ENCODE data around the gene SRPK1.

The SRPK1 gene

DNA sequence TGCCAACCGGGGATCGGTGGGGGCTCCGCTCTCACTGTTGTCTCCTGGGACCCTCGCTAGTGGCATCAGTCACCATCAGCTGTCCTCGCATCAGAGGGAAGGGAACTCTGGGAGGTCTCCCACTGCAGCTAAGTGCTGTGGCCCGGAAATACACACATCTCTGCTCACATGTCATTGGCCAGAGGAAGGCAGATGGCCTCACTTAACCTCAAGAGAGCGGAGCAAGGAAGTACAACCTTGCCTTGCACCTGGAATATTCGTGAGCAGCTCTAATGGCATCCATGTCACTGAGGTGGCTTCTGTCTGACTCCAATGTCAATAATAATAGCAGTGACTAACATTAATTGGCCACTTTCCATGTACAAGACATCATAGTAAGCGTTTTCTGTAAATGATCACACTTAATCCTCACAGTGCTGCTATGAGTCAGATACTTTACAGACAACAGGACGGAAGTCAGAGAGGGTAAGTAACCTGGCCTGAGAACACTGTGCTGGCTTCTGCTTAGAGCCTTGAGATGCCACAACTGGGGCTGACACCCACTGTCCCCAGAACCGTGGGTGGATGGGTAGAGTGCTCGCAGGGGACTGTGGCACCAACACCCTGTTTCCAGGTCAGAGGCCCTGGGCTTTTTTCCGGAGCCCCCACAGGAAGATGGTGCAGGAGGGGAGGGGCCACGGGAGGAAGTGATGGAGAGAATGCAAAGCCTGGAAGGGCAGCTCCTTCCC lies 109.8 kb downstream of the SRPK1 start:
- DNase-seq, result peak; percentile 32

DNA sequence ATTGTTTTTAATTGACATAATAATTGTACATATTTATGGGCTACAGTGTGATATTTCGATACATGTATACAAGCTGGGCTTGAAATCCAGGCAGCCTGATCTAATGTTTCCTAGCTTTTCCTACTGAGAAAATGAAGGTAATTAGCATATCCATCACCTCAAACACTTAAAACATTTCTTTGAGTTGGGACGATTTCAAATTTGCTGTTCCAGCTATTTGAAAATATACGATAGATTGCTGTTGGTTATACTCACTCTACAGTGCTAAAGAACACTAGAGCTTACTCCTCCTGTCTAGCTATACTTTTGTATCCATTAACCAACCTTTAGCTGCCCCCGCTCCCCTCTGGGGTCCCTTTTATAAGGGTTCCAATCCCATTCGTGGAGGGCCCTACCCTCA lies 111.1 kb downstream of the SRPK1 start:
- no peak for DNase-seq

DNA sequence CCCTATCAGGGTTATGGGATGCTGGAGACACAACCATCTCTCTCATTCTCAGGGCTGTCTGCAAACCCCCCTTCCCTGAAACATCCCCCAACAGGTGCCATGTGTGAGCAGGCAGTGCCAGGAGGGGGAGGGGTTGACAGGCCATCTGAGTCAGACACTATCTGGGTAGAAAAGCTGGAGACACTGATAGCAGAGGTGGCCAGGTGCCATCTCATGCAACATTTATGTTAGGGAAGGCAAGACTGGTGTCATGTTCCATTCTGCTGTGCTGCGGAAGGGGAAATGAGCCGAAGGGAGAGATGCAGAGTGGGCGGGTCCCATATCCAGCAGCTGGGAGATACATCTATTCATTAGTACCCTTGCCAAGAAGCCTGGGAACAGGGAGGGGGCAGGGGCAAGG lies 112.2 kb downstream of the SRPK1 start:
- DNase-seq, result no peak

DNA sequence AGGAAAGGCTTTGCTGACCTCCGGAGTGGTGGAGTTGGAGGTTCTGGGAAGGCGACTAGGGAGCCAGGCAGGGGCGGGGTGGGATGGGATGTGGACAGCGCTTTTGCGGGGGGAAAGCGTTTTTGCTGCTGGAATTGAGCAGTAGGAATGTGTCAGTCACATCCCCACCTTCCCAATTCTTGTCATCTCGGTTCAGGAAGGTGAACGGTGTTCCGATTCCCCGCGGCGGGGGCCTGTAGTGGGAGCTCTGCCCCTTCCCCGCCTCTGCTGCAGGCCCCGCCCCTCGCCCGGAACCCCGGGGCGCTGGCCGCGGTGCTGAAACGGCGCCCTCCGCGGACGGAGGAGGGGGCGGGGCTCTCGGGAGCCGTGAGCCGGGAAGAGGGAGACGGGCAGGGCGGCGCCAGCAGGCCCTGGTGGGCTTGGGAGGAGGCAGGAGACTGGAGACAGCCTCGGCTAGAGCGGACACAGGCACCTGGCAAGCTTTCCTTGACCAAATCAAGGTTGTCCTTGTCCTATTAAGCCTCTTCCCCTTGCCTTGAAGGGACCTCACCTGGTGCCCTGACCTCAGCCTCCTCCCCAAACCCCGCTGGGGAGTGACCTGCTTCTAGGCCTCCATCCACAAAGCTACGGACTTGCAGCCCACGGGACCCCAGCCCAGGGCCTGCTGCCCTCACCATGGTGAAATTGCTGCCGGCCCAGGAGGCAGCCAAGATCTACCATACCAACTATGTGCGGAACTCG lies 115.7 kb downstream of the SRPK1 start, which contains the start of gene LHFPL5:
Gene LHFPL5, plus strand, starts transcription at position 357 of the 741 bp plus-strand sequence. Its CDS starts 319 bp downstream, at position 676.
- peak; percentile 17 for DNase-seq

DNA sequence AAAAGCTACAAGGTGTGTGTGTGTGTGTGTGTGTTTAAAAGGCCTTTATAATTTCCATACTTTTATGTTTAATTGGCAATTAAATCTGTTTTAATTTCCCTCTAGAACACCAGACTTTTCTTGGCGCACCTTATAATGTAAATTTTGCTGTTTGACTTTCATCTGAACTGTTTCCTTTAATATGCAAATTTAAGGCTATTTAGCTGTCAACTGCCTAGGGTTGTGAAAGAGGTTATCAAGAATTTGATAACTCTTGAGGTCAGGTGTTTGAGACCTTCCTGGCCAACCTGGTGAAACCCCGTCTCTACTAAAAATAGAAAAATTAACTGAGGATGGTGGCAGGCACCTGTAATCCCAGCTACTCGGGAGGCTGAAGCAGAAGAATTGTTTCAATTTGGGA lies 119.8 kb downstream of the SRPK1 start:
- no peak for DNase-seq

DNA sequence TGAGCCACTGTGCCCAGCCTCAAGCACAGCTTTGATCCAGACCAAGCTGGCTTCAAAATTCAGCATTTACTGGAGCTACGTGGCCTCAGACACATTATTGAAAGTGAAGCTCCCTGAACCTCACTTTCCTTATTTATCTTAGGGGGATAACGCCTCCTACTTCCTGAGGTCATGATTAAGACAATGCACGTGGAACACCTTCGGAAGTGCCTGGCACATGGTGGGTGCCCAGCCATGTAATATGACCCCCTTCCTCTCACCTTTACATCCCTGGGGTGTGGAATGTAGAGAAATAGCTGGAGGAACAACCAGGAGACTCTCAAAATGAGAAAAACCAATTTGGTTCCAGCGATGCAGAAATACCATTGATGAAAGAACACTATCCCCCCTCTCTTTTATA lies 122.2 kb downstream of the SRPK1 start:
- no peak for DNase-seq

DNA sequence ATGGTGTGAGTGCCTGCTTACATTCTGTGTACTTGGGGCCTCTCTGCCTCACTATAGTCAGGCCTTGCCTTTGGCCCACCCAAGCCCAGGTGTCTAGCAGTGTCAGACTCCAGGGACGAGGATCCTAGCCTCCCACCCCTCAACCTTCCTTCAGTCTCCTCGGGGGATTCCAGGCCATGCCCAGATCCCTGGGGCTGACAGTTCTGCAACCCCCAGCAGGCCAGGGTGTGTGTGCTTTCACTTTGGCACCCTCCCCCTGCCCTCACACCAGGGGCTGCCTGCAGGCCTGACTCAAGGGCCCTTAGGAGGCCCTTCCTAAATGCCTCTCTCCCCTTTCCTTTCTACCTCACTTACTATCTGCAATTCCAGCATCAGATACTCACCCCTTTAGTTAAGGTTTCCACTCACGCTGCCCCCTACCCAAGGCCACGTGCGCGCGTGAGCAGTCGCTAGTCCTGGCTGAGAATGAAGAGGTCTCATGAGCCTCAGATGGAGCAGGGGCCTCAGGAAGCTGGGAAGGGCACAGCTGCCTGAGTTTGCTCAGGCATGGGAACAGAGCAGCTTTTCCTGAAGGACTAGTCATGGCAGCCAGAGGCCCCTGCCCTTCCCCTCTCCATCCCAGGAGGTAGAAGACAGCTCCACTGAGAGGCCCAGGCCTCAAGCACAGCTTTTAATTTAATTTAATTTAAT lies 122.9 kb downstream of the SRPK1 start:
- no peak for DNase-seq

DNA sequence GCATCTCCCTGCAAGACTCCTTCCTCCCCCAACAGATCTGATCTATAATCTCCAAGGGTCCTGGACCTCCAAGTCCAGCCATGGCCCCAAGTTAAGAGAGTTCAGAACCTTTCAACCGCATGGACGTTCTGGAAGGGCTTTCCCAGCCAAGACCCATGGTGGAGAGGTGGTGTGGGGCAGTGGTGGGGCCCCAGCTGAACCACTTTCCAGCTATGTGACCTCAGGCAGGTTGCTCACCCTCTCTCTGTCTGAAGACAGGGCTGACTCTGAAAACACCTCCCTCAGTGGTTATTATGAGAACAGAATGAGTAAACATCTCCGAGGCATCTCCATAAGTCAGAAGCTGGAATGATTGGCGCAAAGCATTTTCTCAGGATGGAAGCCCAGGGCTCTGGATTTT lies 124.7 kb downstream of the SRPK1 start:
- DNase-seq, result no peak

DNA sequence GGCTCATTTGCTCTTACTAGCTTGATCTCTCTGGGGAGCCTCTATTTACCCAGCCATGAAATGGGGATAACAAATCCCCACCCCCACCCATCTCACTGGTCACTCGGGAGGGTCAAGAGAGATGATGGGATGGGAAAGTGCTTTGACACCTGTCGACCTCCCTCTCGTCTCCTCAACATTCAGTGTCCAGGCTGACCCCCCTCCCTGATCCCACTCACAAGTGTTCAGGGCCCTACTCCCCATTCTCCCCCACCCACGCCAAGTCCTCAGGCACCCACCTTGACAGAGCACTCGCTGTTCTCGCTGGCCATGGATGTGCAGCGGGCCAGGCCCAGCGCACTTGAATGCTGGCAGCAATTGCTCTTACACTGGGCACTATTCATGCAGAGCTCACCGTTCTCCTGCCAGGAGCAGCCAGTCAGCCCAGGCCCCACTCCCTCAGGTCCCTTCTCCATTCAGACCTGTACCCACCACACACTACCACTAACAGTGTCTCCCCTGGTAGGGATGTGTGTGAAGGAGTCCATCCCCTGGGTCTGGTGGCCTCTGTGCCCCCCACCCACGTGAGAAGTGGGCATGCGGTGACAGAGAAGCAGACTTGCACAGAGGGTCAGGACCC lies 125.3 kb downstream of the SRPK1 start:
- no peak for DNase-seq

DNA sequence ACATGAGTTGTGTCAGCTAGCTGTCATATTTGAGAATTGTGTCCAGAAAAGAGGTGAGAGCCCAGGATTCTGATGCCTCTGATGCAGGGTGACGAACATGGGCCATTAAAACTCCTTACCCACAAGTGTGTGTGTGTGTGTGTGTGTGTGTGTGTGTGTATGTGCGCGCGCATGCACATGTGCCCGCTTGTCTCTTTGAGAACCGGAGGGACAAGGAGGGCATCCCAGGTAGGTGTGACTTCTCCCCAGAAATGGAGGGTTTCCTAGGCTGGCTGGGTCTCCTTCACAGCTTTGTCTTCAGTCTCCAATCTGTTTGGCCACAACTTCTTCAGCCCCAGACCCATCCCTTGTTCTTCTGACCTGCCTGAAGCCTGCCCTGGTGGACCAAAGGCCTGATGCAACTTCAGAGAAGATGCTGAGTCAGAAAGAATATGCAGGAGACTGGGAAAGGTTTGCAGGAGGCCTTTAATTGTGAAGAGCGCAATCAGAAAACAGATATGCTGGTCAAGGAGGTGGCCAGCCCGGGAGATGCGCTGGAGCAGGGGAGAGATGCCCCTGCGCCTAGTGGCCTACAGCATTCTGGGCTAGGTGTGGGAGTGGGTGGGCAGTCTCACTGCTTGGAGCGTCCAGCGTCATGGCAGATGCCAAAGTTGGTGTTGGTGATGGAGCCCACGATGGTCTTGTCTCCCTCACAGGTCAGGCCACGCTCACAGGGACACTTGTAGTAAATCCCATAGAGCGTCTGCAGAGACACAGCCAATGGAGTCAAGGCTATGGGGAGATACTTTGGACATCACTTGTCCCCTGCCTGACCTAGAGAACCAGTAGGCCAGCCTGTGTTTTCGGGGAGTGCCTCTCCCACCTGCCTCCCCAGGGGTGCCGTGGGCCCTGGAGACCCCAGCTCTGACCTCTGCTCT lies 126.1 kb downstream of the SRPK1 start:
- DNase-seq, result no peak

DNA sequence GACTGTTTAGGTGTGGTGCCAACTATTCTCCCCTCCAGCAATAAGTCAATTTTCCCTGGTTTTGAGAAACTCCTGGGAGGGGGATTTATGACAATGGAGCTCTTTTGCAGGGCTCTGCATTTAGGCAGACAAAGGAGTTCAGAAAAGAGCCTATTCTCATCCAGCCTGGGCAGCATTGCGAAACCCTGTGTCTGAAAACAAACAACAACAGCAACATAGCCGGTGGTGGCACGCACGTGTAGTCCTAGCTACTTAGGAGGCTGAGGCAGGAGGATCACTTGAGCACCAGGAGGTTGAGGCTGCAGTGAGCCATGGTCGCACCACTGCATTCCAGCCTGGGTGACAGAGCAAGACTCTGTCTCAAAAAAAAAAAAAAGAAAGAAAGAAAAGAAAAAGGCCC lies 130.2 kb downstream of the SRPK1 start:
- no peak for DNase-seq

DNA sequence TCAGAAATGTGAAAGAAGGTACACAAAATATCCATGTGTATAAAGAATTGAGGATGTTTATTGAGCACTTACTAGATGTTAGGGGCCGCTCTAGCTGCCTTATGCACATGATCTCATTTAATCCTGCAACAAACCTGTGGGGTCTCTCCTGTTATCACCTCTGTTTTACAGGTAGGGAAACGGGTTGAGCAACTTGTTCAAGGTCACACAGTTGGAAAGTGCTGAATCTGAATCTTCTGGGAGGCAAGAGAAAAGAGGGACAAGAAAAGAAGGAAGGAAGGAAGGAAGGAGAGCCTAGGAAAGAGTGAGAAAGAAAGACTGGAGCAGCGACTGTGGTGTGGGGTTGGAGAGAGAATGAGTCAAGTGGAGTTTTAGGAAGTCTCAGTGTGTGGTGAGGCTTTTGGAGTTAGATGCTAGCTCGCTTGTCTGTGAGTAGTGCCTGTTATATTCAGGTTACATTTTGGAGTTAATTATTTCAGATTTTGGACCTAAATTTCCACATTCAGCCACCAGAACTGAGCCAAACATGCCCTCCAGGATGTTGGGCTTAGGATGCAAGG lies 132.4 kb downstream of the SRPK1 start:
- DNase-seq, result no peak

DNA sequence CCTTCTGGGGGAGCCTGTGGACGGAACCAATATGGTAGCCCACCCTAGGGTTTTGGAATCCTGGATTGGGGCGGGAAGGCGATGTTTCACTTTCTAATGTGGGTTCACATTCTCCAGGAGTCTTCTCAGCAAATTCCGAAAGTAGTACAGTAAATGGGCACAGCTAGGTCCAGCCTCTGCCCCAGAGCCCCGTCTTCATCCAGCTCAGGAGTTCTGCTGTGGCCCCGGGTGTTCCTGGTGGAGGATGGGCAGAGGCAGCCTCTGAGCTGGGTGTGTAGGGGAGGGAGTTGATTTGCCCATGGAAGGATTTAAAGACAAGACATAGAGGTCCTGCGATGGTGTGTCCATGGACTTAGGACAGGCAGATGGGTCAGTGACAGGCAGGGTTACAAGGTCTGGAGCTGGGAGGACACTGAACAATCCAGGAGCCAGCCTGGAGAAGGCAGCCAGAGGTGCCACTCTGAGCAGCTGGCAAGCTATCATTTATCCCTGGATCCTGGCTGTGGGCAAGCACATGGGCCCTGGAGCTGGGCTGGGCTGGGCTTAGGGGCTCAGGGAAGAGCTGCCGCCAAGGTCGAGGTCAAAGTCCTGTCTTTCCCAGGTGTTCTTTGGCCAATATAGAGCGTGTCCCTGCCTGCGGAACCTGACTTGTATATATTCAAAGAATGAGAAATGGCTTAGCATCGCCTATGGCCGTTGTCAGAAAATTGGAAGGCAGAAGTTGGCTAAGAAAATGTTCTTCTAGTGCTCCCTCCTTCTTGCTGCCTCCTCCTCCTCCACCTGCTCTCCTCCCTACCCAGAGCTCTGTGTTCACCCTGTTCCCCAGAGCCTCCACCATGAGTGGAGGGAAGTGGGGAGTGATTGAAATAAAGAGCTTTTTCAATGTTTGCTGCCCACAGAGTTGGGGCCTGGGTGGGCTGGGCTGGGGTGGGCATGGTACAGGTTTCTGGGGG lies 133.4 kb downstream of the SRPK1 start:
- DNase-seq, result no peak

DNA sequence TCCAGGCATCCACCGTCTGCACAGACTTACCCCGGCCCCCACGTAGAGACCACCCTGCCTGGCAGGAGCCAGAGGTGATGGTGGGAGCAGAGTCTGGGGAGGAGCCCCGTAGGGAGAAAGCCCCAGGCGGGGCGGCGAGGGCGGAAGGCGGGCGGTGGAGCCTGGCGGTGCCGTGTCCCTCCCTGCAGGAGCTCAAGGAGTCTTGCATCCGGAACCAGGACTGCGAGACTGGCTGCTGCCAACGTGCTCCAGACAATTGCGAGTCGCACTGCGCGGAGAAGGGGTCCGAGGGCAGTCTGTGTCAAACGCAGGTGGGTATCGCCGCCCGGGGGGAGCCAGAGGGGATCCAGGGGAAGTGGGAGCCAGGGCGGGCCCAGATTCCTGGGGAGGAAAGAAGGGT lies 134.1 kb downstream of the SRPK1 start:
- DNase-seq, result no peak

DNA sequence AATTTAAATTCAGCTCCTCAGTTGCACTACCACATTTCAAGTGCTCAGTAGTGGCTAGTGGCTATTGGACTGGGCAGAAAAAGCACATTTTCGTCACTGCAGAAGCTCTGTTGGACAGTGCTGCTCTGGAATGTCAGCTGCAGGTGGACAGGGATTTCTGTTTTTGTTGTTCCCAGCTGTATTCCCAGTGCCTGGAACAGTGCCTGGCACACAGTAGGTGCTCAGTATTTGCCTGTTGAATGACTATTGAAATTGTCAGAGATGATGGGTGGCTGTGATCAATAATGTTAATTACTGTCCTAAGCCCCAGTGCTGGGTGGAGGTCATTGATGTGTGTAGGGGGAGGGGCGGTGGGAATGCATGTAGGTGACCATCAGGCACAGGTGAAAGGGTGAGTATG lies 134.6 kb downstream of the SRPK1 start:
- DNase-seq, result no peak

DNA sequence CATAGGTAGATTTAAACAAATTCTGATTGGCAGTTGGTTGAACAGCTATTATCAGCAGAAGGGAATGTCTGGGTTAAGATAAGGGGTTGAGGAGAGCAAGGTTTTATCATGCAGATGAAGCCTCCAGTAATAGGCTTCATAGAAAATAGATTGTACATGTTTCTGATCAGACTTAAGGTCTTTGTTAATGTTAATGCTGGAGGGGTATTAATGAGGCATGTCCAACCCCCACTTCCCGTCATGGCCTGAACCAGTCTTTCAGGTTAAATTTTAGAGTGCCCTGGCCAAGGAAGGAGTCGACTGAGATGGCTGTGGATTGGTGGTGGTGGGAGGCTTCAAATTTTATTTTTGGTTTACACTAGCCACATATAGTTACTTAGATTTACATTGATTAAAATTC lies 136.7 kb downstream of the SRPK1 start:
- no peak for DNase-seq
